GM12872 (cell line): ENCODE data around the gene HMGN2.

ENCODE experiments used
- CTCF ChIP-seq: IDR thresholded peaks from 3 replicates; pipeline ENCODE4 v1.5.1; 2011; ENCODE audit warnings: low read depth, mild to moderate bottlenecking, low read length, moderate library complexity; ENCODE audit not compliant: insufficient read depth

Gene HMGN2

GRCh38 chr1:26520339-26520738 lies 48.1 kb downstream of the HMGN2 start:
- no peak for TF ChIP-seq CTCF

GRCh38 chr1:26521669-26522030 lies 49.4 kb downstream of the HMGN2 start:
- no peak for TF ChIP-seq CTCF

- no peak for TF ChIP-seq CTCF
Observed at GRCh38 chr1:26522073-26522472, 49.8 kb downstream of the HMGN2 start.

GRCh38 chr1:26524181-26524580 lies 51.9 kb downstream of the HMGN2 start:
- TF ChIP-seq CTCF: no peak
